Measurements from ENCODE around the gene CPT1C. TPM values are rescaled to one million over a fixed set of nuclear protein-coding genes. Genes with fewer than 3 reads are reported as not detected.

CPT1C gene
- total RNA-seq, 2 experiments from 2014 or later = 1.9 to 2.9 TPM

- Mint-ChIP-seq H3K27me3 (peaks cover 14% of the 10 kb centered on the region), H3K9me3 (no peaks in the 10 kb centered on the region), H3K4me3 (no peak overlapping the region), H3K4me1 (peaks cover 34% of the 10 kb centered on the region), H3K27ac (no peak overlapping the region), H3K36me3 (ENCODE audit: low read depth) (peaks cover 41% of the 10 kb centered on the region)
- ChIA-PET POLR2A (interaction anchor here (0.6 kb wide), 1 partner anchor 71 kb away, joined by 3 read pairs; no protein-coding TSS in a partner anchor), CTCF (interaction anchor here (1.1 to 1.3 kb wide), 2 partner anchors 9 to 116 kb away, joined by 3 read pairs; no protein-coding TSS in a partner anchor)
- DNase-seq = no peak
Observed at GRCh38 chr19:49687150-49687549, 3.8 kb upstream of the CPT1C start.

- Mint-ChIP-seq H3K4me1 (peaks cover 33% of the 10 kb centered on the region), H3K27me3 (peaks cover 19% of the 10 kb centered on the region), H3K27ac (no peak overlapping the region), H3K4me3 (no peak overlapping the region), H3K36me3 (ENCODE audit: low read depth) (peaks cover 37% of the 10 kb centered on the region), H3K9me3 (no peaks in the 10 kb centered on the region)
- ChIA-PET POLR2A (no interaction called here), CTCF (interaction anchor here (0.8 to 1.3 kb wide), 4 partner anchors 8 to 117 kb away, joined by 3 to 4 read pairs (median 3); no protein-coding TSS in a partner anchor)
- no peak for DNase-seq
Observed at GRCh38 chr19:49687566-49688316, 3.2 kb upstream of the CPT1C start.

GRCh38 chr19:49688531-49689132, 2.3 kb upstream of the CPT1C start:
- Mint-ChIP-seq H3K9me3 (no peaks in the 10 kb centered on the region), H3K27ac (no peak overlapping the region), H3K27me3 (peaks cover 22% of the 10 kb centered on the region), H3K4me1 (peaks cover 33% of the 10 kb centered on the region), H3K36me3 (ENCODE audit: low read depth) (peaks cover 36% of the 10 kb centered on the region), H3K4me3 (no peak overlapping the region)
- ChIA-PET POLR2A (no interaction called here), CTCF (interaction anchor here (0.8 to 1.0 kb wide), 2 partner anchors 9 to 12 kb away, joined by 3 to 4 read pairs; no protein-coding TSS in a partner anchor)
- DNase-seq = no peak

GRCh38 chr19:49689133-49690078, 1.5 kb upstream of the CPT1C start, which contains the start of gene ADM5:
ADM5 (plus strand) TSS chr19:49689594; CDS start chr19:49689838, 244 bp downstream.
- Mint-ChIP-seq H3K27ac (no peak within 1 kb of the TSS), H3K4me1 (peaks cover 33% of the 10 kb centered on the region), H3K4me3 (peak within 1 kb of the TSS; percentile 65), H3K27me3 (peaks cover 22% of the 10 kb centered on the region), H3K9me3 (no peaks in the 10 kb centered on the region), H3K36me3 (ENCODE audit: low read depth) (peaks cover 28% of the 10 kb centered on the region)
- ChIA-PET CTCF (interaction anchor here (0.6 to 1.0 kb wide), 2 partner anchors 17 to 244 kb away, joined by 3 read pairs; no protein-coding TSS in a partner anchor), POLR2A (interaction anchor here (1.1 kb wide), 1 partner anchor 10 kb away, joined by 5 read pairs; no protein-coding TSS in a partner anchor)
- DNase-seq = peak; percentile 35

GRCh38 chr19:49690079-49690655, 749 bp upstream of the CPT1C start:
- POLR2A ChIA-PET = interaction anchor here (1.1 kb wide), 1 partner anchor 11 kb away, joined by 5 read pairs; no protein-coding TSS in a partner anchor
- H3K4me3 Mint-ChIP-seq = peak overlapping the region; percentile 65

GRCh38 chr19:49691243-49692146, 579 bp downstream of the CPT1C start:
- peaks cover 23% of the 10 kb centered on the region for H3K27me3 Mint-ChIP-seq
- H3K27ac Mint-ChIP-seq = no peak overlapping the region
- peaks cover 16% of the 10 kb centered on the region for H3K36me3 Mint-ChIP-seq (ENCODE audit: low read depth)
- ChIA-PET CTCF (interaction anchor here (0.7 to 1.3 kb wide), 3 partner anchors 11 to 60 kb away, joined by 3 read pairs; no protein-coding TSS in a partner anchor), POLR2A (interaction anchor here (0.6 kb wide), 1 partner anchor 16 kb away, joined by 3 read pairs; no protein-coding TSS in a partner anchor)
- peaks cover 33% of the 10 kb centered on the region for H3K4me1 Mint-ChIP-seq
- DNase-seq = peak; percentile 27
- peak overlapping the region; percentile 65 for H3K4me3 Mint-ChIP-seq
- H3K9me3 Mint-ChIP-seq = no peaks in the 10 kb centered on the region

More at GRCh38 chr19:49690079-49690655, 749 bp upstream of the CPT1C start:
- peaks cover 23% of the 10 kb centered on the region for H3K27me3 Mint-ChIP-seq
- CTCF ChIA-PET = interaction anchor here (1.0 to 1.3 kb wide), 3 partner anchors 9 to 26 kb away, joined by 3 read pairs; no protein-coding TSS in a partner anchor
- peaks cover 33% of the 10 kb centered on the region for H3K4me1 Mint-ChIP-seq
- H3K36me3 Mint-ChIP-seq (ENCODE audit: low read depth) = peaks cover 23% of the 10 kb centered on the region
- H3K27ac Mint-ChIP-seq = no peak overlapping the region
- DNase-seq = no peak
- H3K9me3 Mint-ChIP-seq = no peaks in the 10 kb centered on the region

GRCh38 chr19:49692147-49692506, 1.2 kb downstream of the CPT1C start:
- no peak for DNase-seq
- peaks cover 33% of the 10 kb centered on the region for H3K4me1 Mint-ChIP-seq
- no peak overlapping the region for H3K27ac Mint-ChIP-seq
- ChIA-PET POLR2A (no interaction called here), CTCF (interaction anchor here (0.7 kb wide), 1 partner anchor 60 kb away, joined by 3 read pairs; no protein-coding TSS in a partner anchor)
- peaks cover 12% of the 10 kb centered on the region for H3K36me3 Mint-ChIP-seq (ENCODE audit: low read depth)
- no peak overlapping the region for H3K4me3 Mint-ChIP-seq
- peaks cover 23% of the 10 kb centered on the region for H3K27me3 Mint-ChIP-seq
- no peaks in the 10 kb centered on the region for H3K9me3 Mint-ChIP-seq

GRCh38 chr19:49696115-49696514, 5.2 kb downstream of the CPT1C start:
- Mint-ChIP-seq H3K4me3 (no peak overlapping the region), H3K27me3 (peaks cover 19% of the 10 kb centered on the region), H3K36me3 (ENCODE audit: low read depth) (no peaks in the 10 kb centered on the region), H3K4me1 (peaks cover 7% of the 10 kb centered on the region), H3K9me3 (no peaks in the 10 kb centered on the region), H3K27ac (no peak overlapping the region)
- DNase-seq = no peak
- POLR2A ChIA-PET = no interaction called here
- CTCF ChIA-PET = interaction anchor here (0.6 kb wide), 1 partner anchor 15 kb away, joined by 3 read pairs; no protein-coding TSS in a partner anchor

GRCh38 chr19:49696865-49697264, 5.9 kb downstream of the CPT1C start:
- H3K9me3 Mint-ChIP-seq = no peaks in the 10 kb centered on the region
- ChIA-PET POLR2A (no interaction called here), CTCF (no interaction called here)
- no peak for DNase-seq
- H3K27ac Mint-ChIP-seq = no peak overlapping the region
- H3K27me3 Mint-ChIP-seq = peaks cover 19% of the 10 kb centered on the region
- peaks cover 3% of the 10 kb centered on the region for H3K4me1 Mint-ChIP-seq
- no peaks in the 10 kb centered on the region for H3K36me3 Mint-ChIP-seq (ENCODE audit: low read depth)
- no peak overlapping the region for H3K4me3 Mint-ChIP-seq

- ChIA-PET POLR2A (no interaction called here), CTCF (interaction anchor here (0.7 to 2.5 kb wide), 5 partner anchors 14 to 398 kb away, joined by 3 to 9 read pairs (median 3); no protein-coding TSS in a partner anchor)
- Mint-ChIP-seq H3K36me3 (ENCODE audit: low read depth) (no peaks in the 10 kb centered on the region), H3K27me3 (peaks cover 9% of the 10 kb centered on the region), H3K4me1 (no peaks in the 10 kb centered on the region), H3K27ac (no peak overlapping the region), H3K4me3 (no peak overlapping the region), H3K9me3 (no peaks in the 10 kb centered on the region)
- no peak for DNase-seq
Observed at GRCh38 chr19:49699364-49699763, 8.4 kb downstream of the CPT1C start.

GRCh38 chr19:49700563-49700962, 9.6 kb downstream of the CPT1C start:
- Mint-ChIP-seq H3K36me3 (ENCODE audit: low read depth) (no peaks in the 10 kb centered on the region), H3K4me3 (no peak overlapping the region), H3K27me3 (peaks cover 8% of the 10 kb centered on the region), H3K27ac (no peak overlapping the region), H3K9me3 (no peaks in the 10 kb centered on the region), H3K4me1 (no peaks in the 10 kb centered on the region)
- POLR2A ChIA-PET = no interaction called here
- CTCF ChIA-PET = interaction anchor here (1.1 kb wide), 1 partner anchor 17 kb away, joined by 3 read pairs; no protein-coding TSS in a partner anchor
- DNase-seq = no peak

Data from activated CD4-positive, alpha-beta memory T cell treated with anti-CD3 and anti-CD28 coated beads, Interleukin-2, amount 10 ng/mL, durations not matched to agents 7 days and 5 days (primary cell).